Esophagus muscularis mucosa (tissue), 3 donors: ENCODE measurements around the gene GORAB.

Experiments used
- CTCF ChIP-seq, 3 experiments: fragments of 200-600 bp in 2 of 3; fragments of 450-650 bp in 1 of 3; sonication (generic) in 2 of 3; IDR thresholded peaks; one replicate each; pipeline ENCODE4 v1.5.1; 2017 to 2019; ENCODE audit warnings: antibody characterized with exemption in 3 of 3, mild to moderate bottlenecking in 2 of 3, moderate library complexity in 1 of 3
- POLR2A ChIP-seq: fragments of 450-650 bp; IDR thresholded peaks from one replicate; pipeline ENCODE4 v1.6.1; 2017; ENCODE audit warnings: antibody characterized with exemption, moderate library complexity, mild to moderate bottlenecking, low read depth

- TF ChIP-seq CTCF (IDR thresholded peaks at IDR 0.05) (no peak), POLR2A (no peak)
Observed at GRCh38 chr1:170601866-170602265, 69.9 kb downstream of the GORAB start.
